GM13977 (cell line): ENCODE measurements around the gene LAMC3.

Source experiments
- DNase-seq: peaks from one replicate; pipeline ENCODE4 v3.0.0; 2012; ENCODE audit warnings: low spot score
- CTCF ChIP-seq: IDR thresholded peaks from 2 replicates; pipeline ENCODE4 v1.5.1; 2012; ENCODE audit warnings: mild to moderate bottlenecking, control low read depth; ENCODE audit not compliant: insufficient read depth; ENCODE audit errors: extremely low read depth, missing control alignments
- in situ Hi-C: fragments of 300-500 bp; cut with MboI; formaldehyde crosslinking; loops from one replicate; pipeline ENCODE4 v1.12.0; 2022; ENCODE audit warnings: low sequenced_read_pairs, low pct_unique_long_range_greater_than_20kb, mixed read lengths, inconsistent platforms; ENCODE audit not compliant: unreplicated experiment

The LAMC3 gene

DNA sequence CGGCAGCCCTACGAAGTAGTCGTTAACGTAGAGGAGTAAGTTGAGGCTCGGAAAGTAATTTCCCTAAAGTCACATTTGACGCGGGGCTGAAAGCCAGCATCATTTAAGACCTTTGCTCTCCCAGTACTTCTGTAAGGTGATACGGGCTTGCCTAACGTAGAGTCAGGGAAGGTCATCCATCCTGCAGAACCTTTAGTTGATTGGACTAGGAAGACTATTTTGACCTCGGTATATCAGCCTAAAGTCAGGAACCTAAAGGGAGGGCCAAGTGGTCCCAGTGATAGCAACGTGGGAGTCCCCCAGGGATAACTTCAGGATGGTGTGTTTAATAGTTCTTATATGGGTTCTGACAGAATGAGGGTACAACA lies 117.1 kb downstream of the LAMC3 start:
- TF ChIP-seq CTCF = no peak
- DNase-seq = no peak
- in situ Hi-C loops = no loop called here

GRCh38 chr9:131129183-131129582 lies 120.2 kb downstream of the LAMC3 start:
- in situ Hi-C loops = no loop called here
- no peak for TF ChIP-seq CTCF
- DNase-seq = no peak

- DNase-seq = no peak
- no peak for TF ChIP-seq CTCF
- in situ Hi-C loops = no loop called here
These were observed 129.7 kb downstream of the LAMC3 start for GRCh38 chr9:131138676-131139075.

- no peak for DNase-seq
- in situ Hi-C loops = no loop called here
- TF ChIP-seq CTCF = no peak
These were observed 131.1 kb downstream of the LAMC3 start for GRCh38 chr9:131140112-131140511.

GRCh38 chr9:131140550-131140949 lies 131.6 kb downstream of the LAMC3 start:
- TF ChIP-seq CTCF = no peak
- DNase-seq = no peak
- in situ Hi-C loops = no loop called here

GRCh38 chr9:131142160-131142559 lies 133.2 kb downstream of the LAMC3 start:
- DNase-seq = no peak
- no peak for TF ChIP-seq CTCF
- in situ Hi-C loops = no loop called here
